Calu3 (cell line): Measurements from ENCODE around the gene TMEM202. TPM values are rescaled to one million over a fixed set of nuclear protein-coding genes. Genes with fewer than 3 reads are reported as not detected.

Source experiments
- BruUV-seq: library from RNA; stranded (reverse); fragments of 400-500 nt; replicated peaks from 2 replicates; lab custom pipeline; 2021; lab: Mats Ljungman, UMichigan
- CTCF ChIA-PET: fragments of 300-600 bp; sonication (Branson Sonifier 250); formaldehyde crosslinking; loops from one replicate; lab custom pipeline; 2022; ENCODE audit warnings: antibody characterized with exemption; lab: Charles Lee
- DNase-seq: peaks from one replicate; pipeline ENCODE4 v3.0.0; 2022
- H3K27ac Mint-ChIP-seq: one replicate; pipeline ENCODE4 v1.8.0; 2022; ENCODE audit warnings: mixed read lengths; ENCODE audit not compliant: unreplicated experiment
- H3K27me3 Mint-ChIP-seq: one replicate; pipeline ENCODE4 v1.8.0; 2022; ENCODE audit warnings: mixed read lengths; ENCODE audit not compliant: unreplicated experiment
- H3K36me3 Mint-ChIP-seq: one replicate; pipeline ENCODE4 v1.8.0; 2022; ENCODE audit warnings: mild to moderate bottlenecking, moderate library complexity, mixed read lengths; ENCODE audit not compliant: insufficient read depth, unreplicated experiment
- H3K4me1 Mint-ChIP-seq: one replicate; pipeline ENCODE4 v1.8.0; 2022; ENCODE audit warnings: mild to moderate bottlenecking, low read depth, mixed read lengths; ENCODE audit not compliant: unreplicated experiment
- H3K4me3 Mint-ChIP-seq: one replicate; pipeline ENCODE4 v1.8.0; 2022; ENCODE audit warnings: mild to moderate bottlenecking, low read depth, moderate library complexity, mixed read lengths; ENCODE audit not compliant: unreplicated experiment
- H3K9me3 Mint-ChIP-seq: one replicate; pipeline ENCODE4 v1.8.0; 2022; ENCODE audit warnings: low read depth, mixed read lengths; ENCODE audit not compliant: unreplicated experiment
- CTCF ChIP-seq: fragments of 200-600 bp; IDR thresholded peaks from one replicate; pipeline ENCODE4 v1.8.0; 2022; ENCODE audit warnings: antibody characterized with exemption; ENCODE audit not compliant: unreplicated experiment
- intact Hi-C: fragments of 100-400 bp; cut with micrococcal nuclease; formaldehyde crosslinking; loops from one replicate; pipeline ENCODE4 v1.10.0; 2022; ENCODE audit not compliant: unreplicated experiment
- total RNA-seq: library from RNA; stranded (reverse); gene quantifications from 2 replicates; pipeline ENCODE4 v1.2.3, GENCODE V29; 2022

TMEM202 gene
- total RNA-seq, 1 experiment from 2014 or later: not detected

GRCh38 chr15:72358650-72359171 lies 39.4 kb upstream of the TMEM202 start:
- Mint-ChIP-seq H3K36me3 (no peaks in the 10 kb centered on the region), H3K4me1 (peaks cover 2% of the 10 kb centered on the region), H3K27ac (no peak overlapping the region), H3K9me3 (no peaks in the 10 kb centered on the region), H3K4me3 (no peak overlapping the region), H3K27me3 (no peaks in the 10 kb centered on the region)
- TF ChIP-seq CTCF: no peak
- CTCF ChIA-PET: interaction anchor here (0.7 kb wide), 1 partner anchor 21 kb away, joined by 4 read pairs; no protein-coding TSS in a partner anchor
- intact Hi-C loops: no loop called here
- BruUV-seq: no TSS peak
- no peak for DNase-seq

- no peaks in the 10 kb centered on the region for H3K36me3 Mint-ChIP-seq
- intact Hi-C loops: no loop called here
- H3K27me3 Mint-ChIP-seq: no peaks in the 10 kb centered on the region
- no peak overlapping the region for H3K4me3 Mint-ChIP-seq
- no TSS peak for BruUV-seq
- H3K4me1 Mint-ChIP-seq: peaks cover 8% of the 10 kb centered on the region
- CTCF ChIA-PET: interaction anchor here (1.2 kb wide), 1 partner anchor 11 kb away, joined by 4 read pairs; no protein-coding TSS in a partner anchor
- TF ChIP-seq CTCF: no peak
- no peak for DNase-seq
- no peak overlapping the region for H3K27ac Mint-ChIP-seq
- no peaks in the 10 kb centered on the region for H3K9me3 Mint-ChIP-seq
Measured at GRCh38 chr15:72361176-72361575, 36.9 kb upstream of the TMEM202 start.

GRCh38 chr15:72365844-72366243 lies 32.3 kb upstream of the TMEM202 start:
- no peak for TF ChIP-seq CTCF
- Mint-ChIP-seq H3K27me3 (no peaks in the 10 kb centered on the region), H3K4me1 (peaks cover 9% of the 10 kb centered on the region), H3K27ac (no peak overlapping the region), H3K9me3 (no peaks in the 10 kb centered on the region), H3K4me3 (no peak overlapping the region), H3K36me3 (no peaks in the 10 kb centered on the region)
- DNase-seq: no peak
- CTCF ChIA-PET: no interaction called here
- BruUV-seq: no TSS peak
- intact Hi-C loops: no loop called here

GRCh38 chr15:72368325-72368724 lies 29.8 kb upstream of the TMEM202 start:
- H3K27me3 Mint-ChIP-seq: no peaks in the 10 kb centered on the region
- no peaks in the 10 kb centered on the region for H3K9me3 Mint-ChIP-seq
- no TSS peak for BruUV-seq
- H3K4me1 Mint-ChIP-seq: peaks cover 9% of the 10 kb centered on the region
- no peak for DNase-seq
- no peak for TF ChIP-seq CTCF
- CTCF ChIA-PET: interaction anchor here (0.6 kb wide), 1 partner anchor 594 kb away, joined by 3 read pairs; no protein-coding TSS in a partner anchor
- intact Hi-C loops: no loop called here
- no peak overlapping the region for H3K27ac Mint-ChIP-seq
- no peaks in the 10 kb centered on the region for H3K36me3 Mint-ChIP-seq
- no peak overlapping the region for H3K4me3 Mint-ChIP-seq
